Dermis blood vessel endothelial cell (primary cell): ENCODE measurements around the gene PBX4. TPM values are rescaled to one million over a fixed set of nuclear protein-coding genes. Genes with fewer than 3 reads are reported as not detected.

Experiments
- DNase-seq: peaks from one replicate; pipeline ENCODE4 v3.0.0; 2010
- total RNA-seq: library from RNA; depleted of rRNA; stranded (reverse); fragments of >200 nt; gene quantifications from 2 replicates; pipeline ENCODE4 v1.2.3, GENCODE V29; 2014

The PBX4 gene
- total RNA-seq, 1 donor from 2014 or later, result not detected

DNA sequence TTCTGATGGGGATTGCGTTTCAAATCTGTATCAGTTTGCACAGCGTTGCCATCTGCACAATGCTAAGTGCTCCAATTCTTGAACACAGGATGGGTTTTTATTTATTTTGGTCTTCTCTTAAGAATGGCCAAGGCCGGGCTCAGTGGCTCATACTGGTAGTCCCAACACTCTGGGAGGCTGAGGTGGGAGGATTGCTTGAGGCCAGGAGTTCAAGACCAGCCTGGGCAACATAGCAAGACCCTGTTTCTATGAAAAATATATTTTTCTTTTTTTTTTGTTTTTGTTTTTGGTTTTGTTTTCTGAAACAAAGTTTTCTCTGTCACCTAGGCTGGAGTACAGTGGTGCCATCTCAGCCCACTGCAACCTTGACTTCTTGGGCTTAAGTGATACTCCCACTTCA is 95.3 kb downstream of the PBX4 start:
- no peak for DNase-seq

DNA sequence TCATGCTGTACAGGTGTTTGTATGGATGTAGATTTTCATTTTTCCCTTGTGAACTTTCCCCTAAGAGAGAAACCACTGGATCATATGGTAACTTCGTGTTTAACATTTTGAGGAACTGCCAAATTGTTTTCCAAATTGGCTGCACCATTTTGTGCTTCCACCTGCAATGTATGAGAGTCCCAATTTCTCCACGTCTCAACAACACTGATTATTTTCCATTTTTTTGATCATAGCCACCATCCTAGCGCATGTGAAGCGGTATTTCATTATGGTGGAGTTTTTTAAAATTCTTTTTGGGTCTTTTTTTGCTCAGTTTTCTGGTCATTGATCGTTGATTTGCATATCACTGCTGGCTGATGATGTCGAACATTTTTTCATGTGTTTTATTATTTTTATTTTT is 97.5 kb downstream of the PBX4 start:
- no peak for DNase-seq

DNA sequence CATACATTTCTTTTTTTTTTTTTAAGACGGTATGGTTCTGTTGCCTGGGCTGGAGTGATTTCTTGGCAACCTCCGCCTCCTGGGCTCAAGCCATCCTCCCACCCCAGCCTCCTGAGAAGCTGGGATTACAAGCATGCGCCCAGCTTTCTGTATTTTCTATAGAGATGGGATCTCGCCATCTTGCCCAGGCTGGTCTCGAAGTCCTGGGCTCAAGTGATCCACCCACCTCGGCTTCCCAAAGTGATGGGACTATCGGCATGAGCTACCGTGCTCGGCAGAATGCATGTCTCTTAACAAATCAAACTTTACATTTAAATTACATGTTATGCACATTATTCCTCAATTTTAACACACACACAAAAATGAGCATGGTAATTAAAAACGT is 101.3 kb downstream of the PBX4 start:
- no peak for DNase-seq

DNA sequence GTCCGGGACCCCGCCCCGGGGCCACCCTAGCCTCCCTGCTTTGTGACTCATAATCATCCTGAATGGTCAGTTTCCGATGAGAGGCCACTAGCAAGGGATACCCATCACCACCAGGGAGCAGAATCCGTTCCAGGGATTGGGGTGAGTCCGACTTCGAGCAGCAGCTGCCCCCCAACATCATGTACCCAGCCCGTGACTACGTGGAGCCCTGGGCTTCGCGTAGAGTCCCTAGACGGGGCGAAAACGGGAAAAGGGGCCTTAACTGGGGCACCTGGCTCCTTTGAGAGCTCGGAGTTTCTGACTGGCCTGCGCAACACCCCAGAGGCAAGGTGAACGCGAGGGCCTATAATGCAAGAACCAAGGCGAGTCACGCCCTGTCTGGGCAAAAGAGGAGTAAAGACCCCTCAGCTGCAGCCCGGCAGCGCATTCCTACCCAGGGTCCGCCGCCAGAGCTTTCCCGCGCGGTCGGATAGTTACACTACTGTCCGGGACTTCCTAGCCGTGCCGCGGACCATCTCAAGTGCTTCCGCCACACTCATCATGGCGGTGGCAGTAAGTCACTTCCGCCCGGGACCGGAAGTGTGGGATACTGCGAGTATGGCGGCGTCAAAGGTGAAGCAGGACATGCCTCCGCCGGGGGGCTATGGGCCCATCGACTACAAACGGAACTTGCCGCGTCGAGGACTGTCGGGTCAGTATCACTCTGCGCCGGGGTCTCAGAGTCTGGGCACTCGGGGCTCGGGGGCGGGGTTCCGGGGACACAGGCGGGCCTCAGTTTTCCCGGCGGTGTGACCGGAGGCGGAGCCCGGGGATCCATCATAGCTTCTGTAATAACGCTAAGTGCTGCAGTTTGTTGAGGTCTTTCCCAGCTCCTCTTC is 102.6 kb downstream of the PBX4 start, which contains the start of gene NDUFA13:
NDUFA13 (plus strand) TSS at position 584 of the 878 bp plus-strand sequence; CDS start at position 598, 14 bp downstream.
- peak; percentile 95 for DNase-seq

DNA sequence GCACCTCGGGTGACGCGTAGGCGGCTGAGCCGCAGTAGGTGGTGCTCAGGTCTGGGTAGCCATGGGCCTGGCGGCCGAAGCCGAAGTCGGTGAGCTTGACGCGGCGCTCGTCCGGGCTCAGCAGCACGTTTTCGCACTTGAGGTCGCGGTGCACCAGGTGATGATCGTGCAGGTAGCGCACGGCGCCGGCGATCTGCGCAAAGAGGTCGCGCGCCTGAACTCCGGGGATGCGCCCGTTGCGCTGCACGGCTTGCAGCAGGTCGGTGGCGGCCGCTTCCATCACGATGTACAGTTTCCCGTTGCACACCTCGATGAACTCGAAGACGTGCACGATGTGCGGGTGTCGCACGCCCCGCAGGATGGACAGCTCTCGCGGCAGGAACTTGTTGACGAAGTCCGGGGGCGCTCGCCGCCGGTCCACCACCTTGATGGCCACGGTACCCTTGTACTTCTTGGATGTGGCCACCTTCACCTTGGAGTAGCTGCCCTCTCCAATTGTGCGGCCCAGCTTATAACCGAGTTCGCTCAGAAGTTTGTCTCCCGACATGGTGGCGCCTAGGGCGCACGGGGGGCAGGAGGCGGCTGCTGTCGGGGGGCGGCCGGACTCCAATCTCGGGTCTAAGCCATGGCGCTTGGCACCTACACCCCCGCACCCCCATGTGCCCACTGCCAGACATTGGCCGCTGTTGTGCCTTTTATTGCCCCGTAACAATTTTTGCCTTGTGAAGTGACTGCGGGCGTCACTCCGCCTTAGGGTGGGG is 103.4 kb downstream of the PBX4 start, which contains the start of gene TSSK6:
TSSK6 (minus strand) TSS at position 668 of the 761 bp plus-strand sequence; CDS start at position 547, 121 bp downstream.
- no peak for DNase-seq

DNA sequence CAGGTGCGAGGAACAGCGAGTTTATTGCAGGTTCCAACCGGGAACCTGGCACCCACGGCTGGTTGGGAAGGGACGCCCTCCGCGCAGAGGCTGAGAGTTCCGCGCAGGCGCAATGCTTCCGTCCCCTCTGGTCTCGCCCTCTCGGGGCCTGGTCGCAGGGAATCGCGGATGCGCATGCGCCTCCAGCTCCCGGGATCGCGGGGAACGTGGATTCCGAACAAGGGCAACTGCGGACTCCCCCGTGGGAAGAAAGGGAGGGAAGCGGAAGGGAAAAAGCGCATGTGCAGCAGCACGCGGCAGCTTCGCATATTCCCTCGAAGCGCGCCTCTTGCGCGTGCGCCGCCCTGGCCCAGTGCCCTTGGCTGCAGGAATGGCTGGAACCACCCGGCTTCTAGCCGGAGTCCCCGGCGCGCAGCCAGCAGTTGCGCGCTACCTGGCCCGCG is 104.3 kb downstream of the PBX4 start:
- DNase-seq, result peak; percentile 72

DNA sequence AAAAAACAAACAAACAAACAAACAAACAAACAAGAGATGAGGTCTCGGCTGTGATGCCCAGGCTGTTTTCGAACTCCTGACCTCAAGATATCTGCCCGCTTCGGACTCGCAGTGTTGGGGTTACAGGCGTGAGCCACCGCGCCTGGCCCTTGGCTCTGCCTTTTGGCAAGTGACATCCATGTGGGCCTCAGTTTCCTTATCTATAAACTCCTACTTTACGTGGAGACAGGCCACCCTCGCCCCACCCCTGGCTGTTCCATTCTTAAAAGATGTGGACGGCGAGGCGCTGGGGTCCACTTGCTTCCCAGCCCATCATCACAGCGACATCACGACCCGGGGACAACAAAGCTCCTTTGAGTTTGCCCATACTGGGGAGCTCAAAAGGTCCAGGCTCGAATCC is 104.8 kb downstream of the PBX4 start:
- DNase-seq, result no peak

Other genes with a start within 250 kb of the PBX4 start
- gene GATAD2A, start 213.0 kb downstream of the PBX4 start, total RNA-seq, result 47.0 and 104 TPM in 2 replicates
- gene TSSK6, start 103.1 kb downstream of the PBX4 start, total RNA-seq, result 0.68 and 1.4 TPM in 2 replicates
- gene NDUFA13, start 102.5 kb downstream of the PBX4 start, total RNA-seq, result 95.3 and 191 TPM in 2 replicates
- 0.14 and 0.17 TPM in 2 replicates for gene YJEFN3, start 89.8 kb downstream of the PBX4 start, total RNA-seq
- 0.17 TPM in 1 of 2 replicates, not detected in the other for gene CILP2, start 80.4 kb downstream of the PBX4 start, total RNA-seq
- 0.42 and 1.0 TPM in 2 replicates for gene LPAR2, start 9.5 kb upstream of the PBX4 start, total RNA-seq
- 6.5 and 12.6 TPM in 2 replicates for gene GMIP, start 25.0 kb upstream of the PBX4 start, total RNA-seq
- gene ATP13A1, start 45.0 kb upstream of the PBX4 start, total RNA-seq, result 36.8 and 188 TPM in 2 replicates
- gene ZNF101, start 50.2 kb upstream of the PBX4 start, total RNA-seq, result 15.9 and 20.4 TPM in 2 replicates
- 6.0 and 8.2 TPM in 2 replicates for gene ZNF14, start 114.4 kb upstream of the PBX4 start, total RNA-seq
- gene ZNF506, start 203.1 kb upstream of the PBX4 start, total RNA-seq, result 11.4 and 16.3 TPM in 2 replicates
- gene ZNF253, start 247.2 kb upstream of the PBX4 start, total RNA-seq, result 4.7 and 6.3 TPM in 2 replicates